Activated CD4-positive, alpha-beta T cell treated with anti-CD3 and anti-CD28 coated beads, Interleukin-2, Interleukin-4, amounts not matched to agents 100 ng/mL and 50 ng/mL, durations not matched to agents 16 hours and 8 hours (primary cell): ENCODE data around the gene DHRS9.
"Not testable (repeated sequence)": the region's sequence is repeated elsewhere in the genome, so short reads cannot be mapped to it uniquely, and the experiment has no call there.

Source experiments
- DNase-seq: peaks from one replicate; pipeline ENCODE4 v3.0.0-alpha.2; 2020; ENCODE audit warnings: low spot score

Gene DHRS9

GRCh38 chr2:169136428-169136827, 67.1 kb downstream of the DHRS9 start:
- DNase-seq: not testable (repeated sequence)

DNA sequence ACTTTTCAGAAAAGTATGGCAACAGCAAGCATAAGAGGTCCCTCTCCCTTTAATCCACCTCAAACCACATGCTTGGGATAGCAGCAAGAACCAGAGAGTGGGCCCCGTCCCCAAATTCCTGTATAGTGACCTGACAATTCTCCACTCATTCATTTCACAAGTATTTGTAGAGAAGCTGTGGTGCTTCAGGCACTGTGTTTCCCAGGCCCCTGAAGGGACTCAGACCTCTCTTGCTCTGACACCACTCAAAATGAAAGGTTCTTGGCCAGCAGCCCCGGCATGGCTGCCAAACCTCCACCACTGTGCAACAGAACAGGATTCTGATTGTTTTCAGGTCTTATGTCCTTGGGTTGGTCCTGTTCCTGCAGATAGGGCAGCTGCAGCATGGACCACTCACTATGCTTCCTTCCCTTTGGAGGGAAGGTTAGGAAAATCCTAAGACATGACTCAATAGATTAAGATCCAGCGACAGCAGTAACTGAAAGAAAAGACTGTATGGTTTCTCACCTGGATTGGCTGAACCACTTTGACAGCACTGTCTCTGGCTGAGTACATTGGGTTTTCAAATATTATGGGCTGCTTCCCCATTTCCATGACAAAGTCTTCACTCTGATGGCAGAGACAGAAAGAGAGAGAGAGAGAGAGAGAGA, 67.6 kb downstream of the DHRS9 start:
- no peak for DNase-seq

DNA sequence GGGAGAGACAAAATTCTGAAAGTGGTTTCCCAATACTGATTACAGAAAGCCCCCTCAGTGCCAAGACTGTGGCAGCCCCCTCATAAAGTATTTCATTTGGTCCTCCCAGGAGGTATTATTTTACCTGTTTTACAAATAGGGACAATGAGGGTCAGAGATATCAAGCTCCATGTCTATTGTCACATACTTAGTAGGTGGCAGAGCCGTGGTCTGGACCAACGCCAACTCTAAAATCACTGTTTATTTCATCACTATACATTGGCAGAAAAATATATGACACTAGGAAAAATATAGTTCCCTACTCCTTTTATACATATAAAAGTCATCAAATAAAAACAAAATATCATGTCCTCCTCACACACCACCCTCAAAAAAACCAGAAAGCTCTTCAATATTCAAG, 68.6 kb downstream of the DHRS9 start:
- DNase-seq: no peak

DNA sequence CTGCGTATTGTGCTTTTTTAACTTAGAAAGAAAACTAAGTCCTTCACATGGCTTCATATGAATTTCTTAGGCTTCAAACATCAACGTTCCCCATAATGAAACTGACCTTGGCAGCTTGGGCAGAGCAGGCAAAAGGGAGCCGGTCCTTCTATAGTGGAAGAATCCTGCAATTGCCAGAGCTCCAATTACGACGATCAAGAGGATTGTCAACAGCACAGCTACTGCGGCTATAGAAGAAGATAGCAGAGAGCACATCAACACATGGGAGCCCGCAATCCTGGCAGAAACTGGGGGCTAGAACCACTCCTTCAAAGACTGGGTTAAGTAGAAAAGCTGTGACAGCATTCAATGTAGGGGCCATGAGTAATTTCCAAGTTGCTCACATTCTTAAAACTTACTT, 69.8 kb downstream of the DHRS9 start:
- no peak for DNase-seq

DNA sequence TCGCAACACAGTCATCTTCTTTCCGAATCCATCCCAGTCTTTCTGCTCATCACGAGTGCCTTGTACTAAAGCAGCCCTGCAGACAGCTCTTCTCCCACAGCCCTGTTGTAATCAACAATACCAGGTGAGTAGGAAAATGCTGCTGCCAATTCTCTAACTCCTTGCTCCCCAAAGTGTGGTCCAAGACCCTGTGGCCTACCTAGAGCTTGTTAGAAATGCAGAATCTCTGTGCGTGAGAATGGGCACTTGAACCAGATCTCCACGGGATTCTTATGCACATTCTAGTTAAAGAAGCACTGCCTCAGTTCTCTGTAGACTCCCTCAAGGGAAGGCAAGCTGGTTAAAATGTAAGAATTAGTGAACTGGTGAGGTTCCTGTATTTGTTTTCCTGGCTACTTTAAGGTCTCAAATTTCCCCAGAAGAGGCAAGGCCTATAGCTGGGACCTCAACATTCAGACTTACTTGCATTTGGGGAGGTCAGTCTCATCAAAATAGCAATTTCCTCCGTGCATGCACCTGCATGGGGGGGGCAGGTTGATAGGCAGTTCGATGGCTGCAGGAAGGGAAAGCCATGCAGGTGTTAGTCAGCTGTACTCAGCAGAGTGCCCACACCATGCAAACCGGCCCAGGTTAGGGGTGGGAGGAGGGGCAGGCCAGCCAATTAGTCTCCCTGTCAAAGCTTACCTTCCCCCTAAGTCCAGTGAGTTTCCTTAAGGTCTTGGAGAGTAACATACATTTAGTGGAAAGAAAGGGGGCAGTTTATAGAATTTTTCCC, 70.8 kb downstream of the DHRS9 start:
- no peak for DNase-seq

DNA sequence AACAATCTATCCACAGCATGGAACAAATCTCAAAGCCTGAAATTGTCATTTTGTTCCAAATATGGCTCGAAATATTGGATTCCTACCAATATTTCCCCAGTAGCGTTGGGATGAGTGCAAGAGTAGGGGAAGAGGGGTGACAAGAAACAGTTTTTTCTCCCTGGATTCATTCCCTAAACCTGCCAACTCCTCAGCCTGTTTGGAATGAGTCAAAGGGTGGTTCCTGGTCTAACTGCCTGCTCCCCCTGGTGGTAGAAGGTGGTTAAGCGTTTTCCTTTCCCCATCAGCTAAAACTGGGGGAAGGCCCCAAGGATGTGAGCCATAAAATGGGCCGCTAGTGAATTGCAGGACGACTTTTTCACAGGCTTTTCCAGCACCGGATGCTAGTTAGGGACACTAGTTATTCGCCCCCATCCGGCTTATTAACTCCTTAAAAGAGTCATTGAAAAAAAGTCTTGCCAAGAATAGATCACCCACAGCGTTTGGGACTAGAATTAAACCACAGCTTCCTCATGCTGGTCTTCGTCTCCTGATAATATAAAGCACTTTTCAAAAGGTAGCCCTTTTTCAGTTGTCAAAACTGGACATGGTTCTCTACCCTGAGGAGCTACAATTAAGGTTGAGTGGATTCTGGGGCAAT, 72.5 kb downstream of the DHRS9 start:
- peak; percentile 66 for DNase-seq

DNA sequence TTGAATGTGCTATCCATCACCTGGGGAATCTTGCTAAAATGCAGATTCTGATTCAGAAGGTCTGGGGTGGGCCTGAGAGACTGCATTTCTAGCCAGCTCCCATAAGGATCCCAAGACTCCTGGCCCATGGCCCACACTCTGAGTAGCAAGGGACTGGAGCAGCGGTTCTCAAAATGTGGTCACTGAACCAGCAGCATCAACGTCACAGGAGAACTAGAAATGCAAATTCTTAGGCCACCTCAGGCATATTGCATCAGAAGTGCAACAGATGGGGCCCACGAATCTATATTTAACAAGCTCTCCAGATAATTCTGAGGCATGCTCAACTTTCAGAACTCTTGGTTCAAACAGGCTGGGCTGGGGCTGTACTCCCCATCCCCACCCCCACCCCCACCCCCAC, 74.6 kb downstream of the DHRS9 start:
- no peak for DNase-seq
